HG03460 (cell line): Measurements from ENCODE around the gene ACOT12.
"Not testable (repeated sequence)": the region's sequence is repeated elsewhere in the genome, so short reads cannot be mapped to it uniquely, and the experiment has no call there.

ENCODE experiments used
- ATAC-seq: cut with Tn5 transposase; IDR thresholded peaks from one replicate; pipeline ENCODE4 v1.9.1; 2021; ENCODE audit not compliant: unreplicated experiment

ACOT12 gene

DNA sequence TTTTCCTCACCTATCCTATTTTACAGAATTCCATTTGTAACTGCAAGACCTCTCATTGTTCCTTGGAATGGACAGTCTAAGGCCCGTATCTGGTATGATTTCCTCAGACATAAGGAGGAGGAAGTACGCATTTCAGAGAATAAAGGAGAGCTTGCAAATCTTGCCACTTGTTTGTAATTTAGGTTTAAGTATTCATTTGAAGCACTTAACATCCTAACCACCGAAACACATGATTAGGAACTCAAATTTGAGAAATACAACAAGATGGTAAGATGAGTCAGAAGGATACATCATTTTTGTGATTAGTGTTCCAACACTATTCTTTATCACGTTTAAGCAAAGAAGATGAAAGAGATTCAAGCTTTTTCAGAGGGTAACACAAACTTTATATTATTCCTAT, 96.4 kb downstream of the ACOT12 start:
- ATAC-seq: no peak

DNA sequence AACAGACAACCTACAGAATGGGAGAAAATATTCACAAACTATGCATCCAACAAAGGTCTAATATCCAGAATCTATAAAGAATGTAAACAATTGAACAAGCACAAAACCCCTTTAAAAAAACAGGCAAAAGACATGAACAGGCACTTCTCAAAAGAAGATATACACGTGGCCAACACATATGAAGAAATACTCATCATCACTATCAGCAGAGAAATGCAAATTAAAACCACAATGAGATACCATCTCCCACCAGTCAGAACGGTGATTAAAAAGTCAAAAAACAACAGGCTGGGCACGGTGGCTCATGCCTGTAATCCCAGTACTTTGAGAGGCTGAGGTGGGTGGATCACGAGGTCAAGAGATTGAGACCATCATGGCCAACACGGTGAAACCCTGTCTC, 99.9 kb downstream of the ACOT12 start:
- not testable (repeated sequence) for ATAC-seq

DNA sequence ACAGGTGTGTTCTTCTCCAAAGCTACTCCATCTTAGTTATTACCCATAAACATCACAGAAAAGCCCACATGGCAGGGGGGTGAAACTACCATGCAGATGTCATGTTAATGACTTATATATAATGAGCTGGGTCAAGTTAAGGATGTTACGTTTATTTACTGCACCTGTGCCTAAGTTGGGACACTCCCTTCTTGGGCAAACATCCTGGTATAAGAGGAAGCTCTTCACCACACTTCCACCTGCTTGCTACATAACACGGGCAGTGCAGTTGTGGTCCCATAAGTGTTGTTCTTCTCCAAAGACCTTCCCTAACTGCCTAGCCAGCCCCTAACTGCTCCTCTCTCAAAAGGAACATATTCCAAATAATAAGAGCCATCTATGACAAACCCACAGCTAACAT, 101.8 kb downstream of the ACOT12 start:
- ATAC-seq: no peak

DNA sequence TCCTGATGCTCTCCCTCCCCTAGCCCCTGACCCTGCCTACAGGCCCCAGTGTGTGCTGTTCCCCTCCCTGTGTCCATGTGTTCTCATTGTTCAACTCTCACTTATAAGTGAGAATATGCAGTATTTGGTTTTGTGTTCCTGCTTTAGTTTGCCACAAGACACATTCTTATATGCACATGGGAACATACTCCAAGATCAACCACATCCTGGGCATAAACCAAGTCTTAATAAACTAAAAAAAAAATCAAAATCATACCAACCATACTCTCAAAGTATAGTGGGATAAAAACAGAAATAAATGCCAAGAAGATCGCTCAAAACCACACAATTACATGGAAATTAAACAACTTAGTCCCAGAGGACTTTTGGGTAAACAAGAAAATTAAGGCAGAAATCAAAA, 103.8 kb downstream of the ACOT12 start:
- ATAC-seq: no peak

DNA sequence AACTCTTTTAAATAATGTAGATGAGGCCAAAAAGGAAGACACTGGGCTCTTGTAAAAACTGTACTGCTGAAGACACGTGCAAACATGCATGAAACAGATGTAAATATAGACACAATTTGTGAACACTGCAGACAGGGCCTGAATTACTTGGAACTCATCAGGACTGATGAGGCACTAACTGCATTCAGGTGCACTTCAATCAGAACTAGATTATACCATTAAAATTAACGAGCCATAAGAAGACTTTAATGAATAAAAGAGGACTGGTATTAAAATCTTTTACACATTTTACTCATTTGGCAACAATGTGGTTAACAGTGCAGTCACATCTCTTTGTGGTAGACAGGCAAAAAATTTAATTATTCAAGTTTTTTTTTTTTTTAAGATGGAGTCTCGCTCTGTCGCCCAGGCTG, 105.9 kb downstream of the ACOT12 start:
- no peak for ATAC-seq

DNA sequence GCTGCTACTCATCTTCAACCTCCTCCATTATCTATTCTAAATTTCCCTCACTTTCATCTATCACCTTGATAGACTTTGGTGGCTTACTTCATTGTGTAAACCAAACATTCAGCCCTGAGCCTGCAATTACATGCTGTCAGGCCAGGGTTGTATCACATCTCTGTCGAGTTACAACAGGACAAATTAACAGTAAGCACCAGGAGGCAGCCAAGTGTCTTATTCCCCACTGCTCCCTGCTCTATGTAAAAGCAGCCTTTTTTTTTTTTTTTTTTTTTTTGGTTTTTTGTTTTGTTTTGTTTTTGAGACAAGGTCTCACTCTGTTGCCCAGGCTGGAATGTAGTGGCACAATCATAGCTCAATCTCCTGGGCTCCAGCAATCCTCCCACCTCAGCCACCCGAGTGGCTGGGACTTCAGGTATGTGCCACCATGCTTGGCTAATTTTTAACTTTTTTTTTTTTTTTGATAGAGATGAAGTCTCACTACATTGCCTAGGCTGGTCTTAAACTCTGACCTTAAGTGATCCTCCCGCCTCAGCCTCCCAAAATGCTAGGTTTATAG, 107.8 kb downstream of the ACOT12 start:
- ATAC-seq: no peak

DNA sequence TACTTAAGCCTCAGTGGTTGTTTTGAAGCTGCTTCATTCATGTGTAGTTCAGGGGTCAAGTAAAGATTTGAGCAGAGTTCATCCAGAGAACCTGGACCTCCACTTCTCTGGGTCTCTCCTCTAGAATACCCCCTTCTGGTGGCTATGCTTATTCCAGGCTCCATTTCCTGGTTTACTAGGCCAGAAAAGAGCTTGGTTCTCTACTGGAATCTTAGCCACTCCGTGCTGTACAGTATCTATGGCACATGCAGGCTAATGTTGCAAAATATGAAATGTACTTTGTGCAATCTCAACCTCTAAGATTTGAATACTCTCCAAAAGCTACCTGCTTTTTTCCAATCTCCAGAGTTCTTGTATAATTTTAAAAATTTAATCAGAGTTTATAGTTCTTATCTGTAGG, 110.0 kb downstream of the ACOT12 start:
- ATAC-seq: no peak
